Activated CD4-positive, CD25-positive, alpha-beta regulatory T cell treated with anti-CD3 and anti-CD28 coated beads, Interleukin-2, amount 50 U/mL, for 16 hours (primary cell): Measurements from ENCODE around the gene SLC34A1.

Source experiments
- DNase-seq: peaks from one replicate; pipeline ENCODE4 v3.0.0-alpha.2; 2020; ENCODE audit warnings: low read depth, low spot score

Gene SLC34A1

DNA sequence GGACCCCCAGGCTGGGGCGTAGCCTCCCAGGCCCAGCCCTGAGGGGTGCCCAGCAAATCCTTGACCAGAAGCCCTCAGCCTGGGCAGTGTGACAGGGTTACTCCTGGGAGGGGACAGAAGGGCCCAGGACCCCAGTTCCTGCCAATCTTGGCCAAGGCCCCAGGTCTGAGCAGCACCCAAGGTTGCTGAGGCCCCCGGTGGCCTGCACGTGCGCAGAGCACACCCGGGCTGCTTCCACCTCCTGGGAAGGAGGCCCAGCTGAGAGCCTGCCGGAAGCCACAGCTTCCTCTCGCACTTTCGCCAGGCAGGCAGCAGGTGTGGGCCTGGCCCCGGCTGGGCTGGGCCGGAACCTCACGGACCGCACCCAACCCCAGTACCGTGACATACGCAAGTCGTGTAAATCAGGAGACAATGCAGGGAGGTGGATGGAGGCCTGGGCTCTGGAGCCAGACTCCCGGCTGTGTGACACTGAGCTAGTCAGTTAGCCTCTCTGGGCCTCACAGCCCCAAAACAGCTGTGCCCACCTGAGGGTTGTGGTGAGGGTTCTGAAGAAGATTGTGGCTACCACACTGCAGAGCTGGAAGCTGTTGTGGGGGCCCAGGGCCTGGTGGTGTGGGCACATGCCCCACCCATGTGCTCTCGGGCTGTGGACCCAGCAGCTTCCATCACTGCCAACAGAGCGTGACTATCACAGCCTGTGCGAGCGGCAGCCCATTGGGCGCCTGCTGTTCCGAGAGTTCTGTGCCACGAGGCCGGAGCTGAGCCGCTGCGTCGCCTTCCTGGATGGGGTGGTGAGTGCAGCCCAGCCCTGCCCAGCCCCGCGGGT, 47.3 kb downstream of the SLC34A1 start:
- no peak for DNase-seq

DNA sequence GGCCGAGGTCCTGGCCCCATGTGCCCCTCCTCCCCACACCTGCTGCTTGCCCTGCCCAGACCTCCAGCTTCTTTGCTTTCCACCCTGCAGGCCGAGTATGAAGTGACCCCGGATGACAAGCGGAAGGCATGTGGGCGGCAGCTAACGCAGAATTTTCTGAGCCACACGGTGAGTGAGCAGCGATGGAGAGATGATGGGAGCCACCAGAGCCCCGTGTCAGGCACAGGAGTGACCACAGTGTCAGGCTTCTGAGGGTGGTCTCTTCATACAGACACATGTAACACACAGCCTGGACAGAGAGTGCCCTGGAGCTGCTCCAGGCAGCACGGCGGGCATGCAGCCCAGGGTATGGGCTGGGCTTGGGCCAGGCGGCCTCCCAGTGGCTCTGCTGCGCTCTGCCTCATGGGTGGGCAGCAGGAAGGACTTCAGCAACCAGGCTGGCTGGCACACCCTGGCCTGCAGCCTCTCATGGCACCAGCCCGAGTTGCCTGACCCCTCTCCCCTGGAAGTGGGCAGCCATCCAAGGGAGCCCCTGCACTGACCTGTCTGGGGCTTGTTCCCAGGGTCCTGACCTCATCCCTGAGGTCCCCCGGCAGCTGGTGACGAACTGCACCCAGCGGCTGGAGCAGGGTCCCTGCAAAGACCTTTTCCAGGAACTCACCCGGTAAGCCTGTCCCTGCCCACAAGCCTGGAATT, 48.1 kb downstream of the SLC34A1 start:
- no peak for DNase-seq

DNA sequence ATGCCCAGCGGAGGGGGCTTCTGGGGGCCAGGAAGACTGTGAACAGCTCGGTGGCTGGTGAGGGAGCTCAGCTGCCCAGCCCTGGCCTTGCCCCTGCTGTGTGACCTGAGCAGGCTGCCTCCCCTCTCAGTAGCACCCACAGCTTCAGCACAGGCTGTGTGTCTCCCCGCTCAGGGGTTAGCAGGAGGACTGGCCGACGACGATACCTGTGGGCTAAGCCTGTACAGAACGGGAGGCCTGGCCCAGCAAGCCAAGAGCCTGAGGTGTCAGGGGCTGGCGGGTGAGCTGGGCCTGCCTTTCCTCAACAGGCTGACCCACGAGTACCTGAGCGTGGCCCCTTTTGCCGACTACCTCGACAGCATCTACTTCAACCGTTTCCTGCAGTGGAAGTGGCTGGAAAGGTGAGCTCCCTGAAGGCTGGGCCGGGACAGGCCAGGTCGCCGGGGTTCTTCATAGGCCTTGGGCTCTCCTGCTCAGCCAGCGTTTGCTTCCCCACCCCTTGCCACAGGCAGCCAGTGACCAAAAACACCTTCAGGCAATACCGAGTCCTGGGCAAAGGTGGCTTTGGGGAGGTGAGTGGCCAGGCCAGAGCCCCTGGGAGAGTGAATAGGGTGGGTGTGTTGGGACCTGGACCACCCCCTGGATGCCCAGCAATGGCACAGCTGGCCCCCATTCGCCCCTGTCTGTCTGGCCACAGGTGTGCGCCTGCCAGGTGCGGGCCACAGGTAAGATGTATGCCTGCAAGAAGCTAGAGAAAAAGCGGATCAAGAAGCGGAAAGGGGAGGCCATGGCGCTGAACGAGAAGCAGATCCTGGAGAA, 48.8 kb downstream of the SLC34A1 start:
- DNase-seq, result no peak

DNA sequence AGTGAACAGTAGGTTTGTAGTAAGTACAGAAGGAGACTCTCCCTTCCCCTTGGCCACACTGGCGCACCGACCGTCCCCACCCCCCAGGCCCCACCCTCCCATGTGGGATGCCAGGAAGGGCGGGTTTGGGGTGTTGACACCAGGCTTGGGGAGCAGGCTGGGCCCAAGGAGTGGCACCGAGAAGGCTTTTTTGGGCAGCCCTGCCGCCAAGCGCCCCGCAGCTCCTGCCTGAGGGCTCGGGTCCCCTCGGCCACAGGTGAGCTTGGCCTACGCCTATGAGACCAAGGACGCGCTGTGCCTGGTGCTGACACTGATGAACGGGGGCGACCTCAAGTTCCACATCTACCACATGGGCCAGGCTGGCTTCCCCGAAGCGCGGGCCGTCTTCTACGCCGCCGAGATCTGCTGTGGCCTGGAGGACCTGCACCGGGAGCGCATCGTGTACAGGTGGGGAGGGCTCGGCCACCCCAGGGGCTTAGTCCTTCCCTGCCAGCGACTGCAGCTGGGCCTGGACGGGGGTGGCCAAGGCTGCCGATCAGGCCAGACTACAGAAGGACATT, 49.5 kb downstream of the SLC34A1 start:
- DNase-seq, result no peak

DNA sequence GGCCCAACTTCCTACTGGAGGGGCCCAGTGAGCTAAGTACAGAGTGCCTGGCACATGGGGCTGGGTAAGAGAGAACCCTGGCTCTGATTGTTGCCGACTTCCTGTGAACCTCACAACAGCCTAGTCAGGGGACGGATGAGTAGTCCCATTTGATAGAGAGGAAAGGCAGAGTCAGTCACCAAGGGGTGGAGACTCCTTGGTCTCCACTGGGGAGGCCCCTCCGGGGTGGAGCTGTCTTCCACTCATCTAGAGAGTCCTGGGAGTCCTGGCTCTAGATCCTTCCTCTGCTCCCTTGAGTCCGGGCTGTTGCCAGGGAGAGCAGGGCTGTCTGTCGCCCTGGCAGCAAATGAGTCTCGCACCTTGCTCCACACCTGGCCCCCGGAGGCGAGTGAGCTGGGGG, 50.2 kb downstream of the SLC34A1 start:
- no peak for DNase-seq

DNA sequence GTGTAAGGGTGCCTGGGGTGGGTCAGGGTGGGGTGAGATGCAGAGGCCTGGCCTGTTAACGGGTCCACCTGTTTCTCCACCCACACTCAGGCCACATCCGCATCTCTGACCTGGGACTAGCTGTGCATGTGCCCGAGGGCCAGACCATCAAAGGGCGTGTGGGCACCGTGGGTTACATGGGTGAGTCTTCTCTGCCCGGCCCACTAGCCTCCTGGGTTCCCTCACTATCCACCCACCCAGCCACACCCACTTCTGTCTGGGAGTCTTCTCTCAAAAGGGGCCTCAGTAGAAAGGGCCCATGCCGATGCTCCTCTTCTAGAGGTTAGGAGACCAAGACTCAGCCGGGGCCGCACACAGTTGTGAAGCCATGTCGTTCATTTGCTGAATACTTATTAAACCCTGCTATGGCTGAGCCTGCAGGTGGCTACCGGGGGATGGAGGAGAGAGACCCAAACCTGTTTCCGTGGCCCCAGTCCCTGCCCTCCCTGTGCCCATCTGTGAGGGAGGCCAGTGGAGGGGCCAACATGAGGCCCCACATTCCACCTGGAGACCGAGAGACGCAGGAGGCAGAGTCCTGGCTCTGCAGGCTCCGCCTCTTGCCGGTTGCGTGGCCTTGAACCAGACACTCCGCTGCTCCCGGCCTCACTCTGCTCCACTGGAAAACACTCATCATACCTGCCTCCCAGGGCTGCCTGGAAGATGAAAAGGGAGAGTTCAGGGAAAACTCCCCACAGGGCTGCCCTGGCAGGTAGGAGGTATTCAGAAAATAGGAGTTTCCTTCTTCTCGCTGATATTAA, 50.9 kb downstream of the SLC34A1 start:
- no peak for DNase-seq

DNA sequence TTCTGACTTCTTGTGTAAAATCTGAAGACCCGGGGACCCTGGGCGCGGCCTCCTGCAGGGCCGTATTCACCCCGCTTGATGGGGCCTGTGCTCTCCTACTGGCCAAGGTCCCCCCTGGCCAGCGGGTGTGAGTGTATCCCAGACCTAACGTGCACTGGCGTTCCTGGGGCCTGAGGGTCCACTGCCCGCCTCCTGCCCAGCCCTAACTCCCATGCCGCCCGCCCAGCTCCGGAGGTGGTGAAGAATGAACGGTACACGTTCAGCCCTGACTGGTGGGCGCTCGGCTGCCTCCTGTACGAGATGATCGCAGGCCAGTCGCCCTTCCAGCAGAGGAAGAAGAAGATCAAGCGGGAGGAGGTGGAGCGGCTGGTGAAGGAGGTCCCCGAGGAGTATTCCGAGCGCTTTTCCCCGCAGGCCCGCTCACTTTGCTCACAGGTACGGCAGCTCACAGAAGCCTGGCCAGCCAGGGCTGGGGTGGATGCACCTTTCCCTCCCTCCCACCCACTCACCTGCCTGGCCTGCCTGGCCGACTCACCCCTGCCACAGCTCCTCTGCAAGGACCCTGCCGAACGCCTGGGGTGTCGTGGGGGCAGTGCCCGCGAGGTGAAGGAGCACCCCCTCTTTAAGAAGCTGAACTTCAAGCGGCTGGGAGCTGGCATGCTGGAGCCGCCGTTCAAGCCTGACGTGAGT, 51.8 kb downstream of the SLC34A1 start:
- DNase-seq, result no peak

DNA sequence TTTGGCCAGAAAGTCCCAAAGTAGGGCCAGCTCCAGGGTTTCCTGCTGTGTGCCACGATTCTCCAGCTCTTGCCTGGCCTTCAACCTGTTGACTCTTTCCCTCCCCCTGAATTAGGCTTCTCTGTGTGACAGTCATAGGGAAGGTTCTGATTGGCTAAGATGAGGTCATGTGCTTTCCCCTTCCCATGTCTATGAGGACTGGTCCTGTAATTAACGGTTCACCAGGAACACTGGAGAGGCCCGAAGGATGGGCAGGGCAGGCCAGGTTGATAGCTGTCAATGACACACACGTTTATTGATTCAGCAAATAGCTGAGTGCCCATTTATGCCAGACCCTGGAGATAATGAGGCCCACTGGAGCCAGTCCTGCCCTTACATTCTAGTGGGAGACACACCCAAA, 53.4 kb downstream of the SLC34A1 start:
- DNase-seq, result no peak

DNA sequence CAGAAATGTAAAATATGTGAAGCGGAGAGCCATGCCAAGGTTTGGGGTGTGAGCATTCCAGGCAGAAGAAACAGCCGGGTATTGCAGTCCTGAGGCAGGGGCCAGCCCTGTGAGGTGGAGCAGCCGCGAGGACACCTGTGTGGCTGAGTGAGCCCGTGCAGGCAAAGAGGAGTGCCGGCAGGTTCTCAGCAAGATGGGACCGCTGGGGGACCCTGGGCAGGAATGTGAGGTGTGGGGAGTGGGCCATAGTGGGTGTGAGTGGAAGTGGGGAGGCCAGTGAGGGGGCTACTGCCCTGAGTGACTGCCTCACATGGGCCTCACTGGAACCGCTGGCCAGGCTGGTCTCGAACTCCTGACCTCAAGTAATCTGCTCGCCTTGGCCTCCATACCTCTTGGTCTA, 54.2 kb downstream of the SLC34A1 start:
- DNase-seq, result no peak

DNA sequence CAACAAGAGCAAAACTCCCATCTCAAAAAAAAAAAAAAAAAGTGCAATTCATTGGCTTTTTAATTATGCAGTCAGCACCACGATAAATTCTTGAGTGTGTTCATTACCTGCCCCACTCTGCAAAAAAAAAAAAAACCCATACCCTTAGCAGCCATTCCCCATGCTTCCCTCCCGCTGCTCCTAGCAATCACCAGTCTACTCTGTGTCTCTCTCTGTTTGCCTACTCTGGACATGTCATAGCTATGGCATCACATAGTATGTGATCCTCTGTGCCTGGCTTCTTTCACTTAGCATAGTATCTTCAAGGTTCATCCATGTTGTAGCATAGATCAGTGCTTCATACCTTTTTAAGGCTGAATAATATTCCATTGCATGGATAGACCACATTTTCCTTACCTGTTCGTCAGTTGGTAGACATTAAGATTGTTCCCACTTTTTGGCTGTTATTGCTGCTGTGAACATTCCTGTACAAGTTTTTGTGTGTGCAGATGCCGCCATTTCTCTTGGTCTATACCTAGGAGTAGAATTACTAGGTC, 55.4 kb downstream of the SLC34A1 start:
- no peak for DNase-seq

DNA sequence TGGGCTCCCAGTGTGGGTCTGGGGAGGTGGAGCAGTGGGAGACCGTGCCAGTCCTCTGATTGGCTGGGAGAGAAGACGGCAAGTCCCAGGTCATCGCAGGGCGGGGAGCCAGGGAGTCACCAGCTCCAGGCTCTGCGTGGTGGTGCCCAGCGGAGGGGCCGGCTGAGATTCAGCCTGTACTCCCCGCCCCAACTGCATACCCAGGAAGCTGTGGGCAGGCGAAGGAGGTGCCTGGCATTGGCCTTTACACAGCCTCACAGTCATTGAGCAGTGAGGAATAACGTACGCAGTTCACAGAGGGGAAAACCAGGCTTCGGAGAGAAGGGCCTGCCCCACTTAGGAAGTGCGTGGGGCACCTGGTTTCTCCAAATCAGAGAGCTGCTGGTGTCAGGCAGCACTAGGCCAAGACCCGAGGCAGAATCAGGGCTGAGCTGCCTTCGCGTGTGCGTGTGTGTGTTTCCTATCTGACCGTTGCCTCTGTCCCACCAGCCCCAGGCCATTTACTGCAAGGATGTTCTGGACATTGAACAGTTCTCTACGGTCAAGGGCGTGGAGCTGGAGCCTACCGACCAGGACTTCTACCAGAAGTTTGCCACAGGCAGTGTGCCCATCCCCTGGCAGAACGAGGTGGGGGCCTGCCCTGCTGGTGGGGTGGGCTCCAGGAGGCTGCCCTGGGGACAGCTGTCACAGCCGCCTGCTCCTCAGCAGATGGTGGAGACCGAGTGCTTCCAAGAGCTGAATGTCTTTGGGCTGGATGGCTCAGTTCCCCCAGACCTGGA, 56.2 kb downstream of the SLC34A1 start:
- no peak for DNase-seq

DNA sequence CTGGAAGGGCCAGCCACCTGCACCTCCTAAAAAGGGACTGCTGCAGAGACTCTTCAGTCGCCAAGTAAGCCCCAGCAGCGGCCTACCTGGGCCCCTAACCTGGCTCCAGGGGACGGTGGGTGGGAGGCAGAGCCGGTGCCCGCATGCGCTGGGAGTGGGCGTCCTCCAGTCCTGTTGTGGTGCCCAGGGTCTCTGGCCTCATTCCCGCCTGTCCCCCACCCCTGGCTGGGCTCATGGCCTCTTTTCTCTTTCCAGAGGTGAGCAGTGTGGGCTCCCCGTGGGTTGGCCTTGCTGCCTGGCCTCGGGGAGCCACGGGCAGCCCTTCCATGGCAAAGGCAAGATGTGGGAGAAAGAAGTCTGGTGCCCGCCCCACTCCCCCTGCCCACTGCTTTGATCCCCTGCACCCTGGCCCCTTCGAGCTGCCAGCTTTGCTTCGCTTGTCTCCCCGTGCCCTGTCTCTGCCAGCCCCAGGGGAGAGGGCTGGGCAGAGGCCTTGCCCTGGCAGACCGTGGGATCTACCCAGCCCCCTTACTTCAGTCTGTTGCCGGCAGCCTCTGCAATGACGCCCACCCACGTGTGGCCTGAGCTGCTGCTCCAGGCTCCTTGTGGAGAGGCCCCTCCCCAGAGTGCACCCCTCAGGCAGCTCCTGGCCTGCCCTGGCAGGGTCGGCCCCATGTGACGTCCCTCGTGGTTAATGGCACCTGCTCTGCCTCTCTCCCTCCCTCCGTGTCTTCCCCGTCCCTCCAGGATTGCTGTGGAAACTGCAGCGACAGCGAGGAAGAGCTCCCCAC, 57.0 kb downstream of the SLC34A1 start:
- DNase-seq, result no peak

DNA sequence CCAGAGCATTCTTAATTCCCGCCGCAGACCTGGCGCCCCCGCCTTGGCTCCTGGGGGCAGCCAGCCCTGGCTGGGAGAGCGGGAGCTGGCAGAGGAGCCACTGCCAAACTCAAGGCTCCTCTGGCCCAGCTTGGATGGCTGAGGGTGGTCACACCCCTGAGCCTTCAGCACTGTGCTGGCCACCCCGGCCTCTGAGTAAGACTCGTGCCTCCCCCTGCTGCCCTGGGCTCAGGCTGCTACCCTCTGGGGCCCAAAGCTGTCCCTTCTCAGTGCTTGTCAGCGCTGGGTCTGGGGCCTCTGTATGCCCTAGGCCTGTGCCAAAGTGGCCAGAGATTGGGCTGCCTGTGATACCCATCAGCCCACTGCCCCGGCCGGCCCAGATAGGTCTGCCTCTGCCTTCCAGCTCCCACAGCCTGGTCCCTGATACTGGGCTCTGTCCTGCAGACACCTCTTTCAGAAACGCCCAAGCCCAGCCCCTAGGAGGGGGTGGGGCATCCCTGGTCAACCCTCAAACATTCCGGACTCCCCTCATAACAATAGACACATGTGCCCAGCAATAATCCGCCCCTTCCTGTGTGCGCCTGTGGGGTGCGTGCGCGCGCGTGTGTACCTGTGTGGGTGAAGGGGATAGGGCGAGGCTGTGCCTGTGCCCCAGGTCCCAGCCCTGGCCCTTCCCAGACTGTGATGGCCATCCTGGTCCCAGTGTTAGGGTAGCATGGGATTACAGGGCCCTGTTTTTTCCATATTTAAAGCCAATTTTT, 58.0 kb downstream of the SLC34A1 start:
- DNase-seq, result no peak

DNA sequence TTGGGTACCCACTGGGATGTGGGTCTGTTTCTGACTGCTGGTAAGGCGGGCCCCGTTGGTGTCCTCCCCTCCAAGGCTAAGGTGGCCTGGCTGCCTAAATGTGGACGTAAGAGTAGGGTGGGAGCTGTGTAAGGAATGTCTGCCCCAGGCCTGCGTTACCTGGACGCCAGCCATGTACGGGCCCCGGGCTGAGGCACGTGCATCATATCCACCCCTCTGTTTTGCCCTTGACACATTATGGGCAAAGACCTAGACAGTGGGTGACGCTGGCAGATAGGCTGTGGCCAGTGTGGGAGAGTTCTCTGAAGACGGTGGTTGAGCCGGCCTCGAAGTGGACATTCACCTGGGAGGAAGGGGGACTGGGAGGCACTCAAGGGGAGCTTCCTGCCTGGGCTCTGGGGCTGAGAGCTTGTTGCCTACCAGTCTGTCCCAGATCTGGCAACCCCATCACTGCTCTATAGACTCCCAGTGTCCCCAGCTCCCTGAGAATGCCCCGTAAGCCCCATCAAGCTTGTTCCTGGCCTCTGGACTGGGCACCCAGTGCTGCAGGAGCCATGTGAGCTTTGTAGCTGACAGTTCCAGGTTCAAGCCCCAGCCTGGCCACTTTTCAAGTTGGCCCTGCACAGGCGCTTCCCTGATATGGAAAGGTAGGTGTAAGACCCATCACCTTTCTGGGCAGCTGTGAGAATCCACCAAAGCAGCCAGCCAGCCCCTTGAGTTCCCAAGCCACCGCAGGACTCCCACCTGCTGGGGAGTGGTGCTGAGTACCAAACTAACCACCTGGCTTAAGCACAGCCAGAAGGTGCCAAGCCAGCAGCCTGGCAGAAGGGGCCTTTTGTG, 59.1 kb downstream of the SLC34A1 start:
- DNase-seq, result no peak

DNA sequence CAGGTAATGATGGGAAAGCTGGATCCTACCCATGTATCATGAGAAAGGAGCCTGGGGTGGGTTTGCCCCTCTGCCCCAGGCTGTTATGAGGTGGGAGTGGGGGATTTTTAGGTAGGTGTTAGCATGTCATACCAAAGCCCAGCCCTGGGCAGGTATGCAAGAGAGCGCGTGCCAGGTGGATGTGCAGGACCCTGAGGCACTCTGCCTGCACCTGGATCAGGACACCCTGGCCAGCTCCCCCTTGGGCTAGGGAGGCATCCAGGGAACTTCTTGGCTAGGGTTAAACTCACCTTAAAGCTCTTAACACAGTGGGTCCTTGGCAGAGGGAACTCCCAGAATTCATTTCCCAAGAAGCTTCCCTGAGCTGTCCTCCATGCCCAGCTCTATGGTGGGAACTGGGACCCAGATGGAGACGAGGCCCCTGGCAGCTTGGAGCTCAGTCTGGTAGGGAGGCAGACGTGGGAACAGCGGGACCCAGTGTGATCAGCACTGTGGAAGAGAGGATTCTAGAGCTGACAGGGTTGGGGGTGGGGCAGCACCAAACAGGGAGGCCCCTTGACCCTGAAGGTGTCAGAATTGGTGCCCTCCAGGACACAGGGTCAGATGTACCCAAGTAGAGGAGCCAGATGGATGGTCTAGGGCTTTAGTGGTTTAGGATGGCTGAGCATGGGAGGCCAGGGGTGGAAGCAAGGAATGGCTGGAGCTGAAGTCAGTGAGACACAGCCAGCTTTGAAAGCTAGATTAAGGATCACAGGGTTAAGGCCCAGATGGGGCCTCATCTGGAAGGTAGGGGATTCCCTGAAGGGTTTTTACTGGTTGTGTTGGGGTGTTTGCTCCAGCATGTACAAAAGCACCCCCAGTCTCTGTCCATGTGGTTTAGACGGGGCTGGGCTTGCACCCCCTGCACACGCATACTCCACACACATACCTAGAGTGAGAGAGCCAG, 60.1 kb downstream of the SLC34A1 start:
- no peak for DNase-seq
